IMR-90 (cell line): Measurements from ENCODE around the gene HLA-DOB. TPM values are rescaled to one million over a fixed set of nuclear protein-coding genes. Genes with fewer than 3 reads are reported as not detected.

Experiments
- MAZ ChIP-seq: IDR thresholded peaks from 2 replicates; pipeline ENCODE4 v1.6.1; 2012; ENCODE audit warnings: low read depth, mild to moderate bottlenecking, low read length, improper control_type of control experiment, moderate library complexity, borderline replicate concordance
- MXI1 ChIP-seq: IDR thresholded peaks from 2 replicates; pipeline ENCODE4 v1.6.1; 2012; ENCODE audit warnings: low read depth, mild to moderate bottlenecking, low read length, moderate library complexity, borderline replicate concordance
- SMC3 ChIP-seq: fragments of 150-350 bp; IDR thresholded peaks from 2 replicates; pipeline ENCODE4 v1.6.1; 2016; ENCODE audit warnings: low read depth, mild to moderate bottlenecking, antibody characterized with exemption, low read length, moderate library complexity
- polyA plus RNA-seq, 3 experiments: library from polyadenylated mRNA; depleted of rRNA; stranded (reverse); fragments of >200 nt; gene quantifications; 2 replicates each; pipeline ENCODE4 v1.2.3, GENCODE V29; 2012; ENCODE audit warnings: low replicate concordance in 1 of 3
- total RNA-seq: library from RNA; depleted of rRNA; stranded (reverse); fragments of >200 nt; gene quantifications from 2 replicates; pipeline ENCODE4 v1.2.3, GENCODE V29; 2012

Gene HLA-DOB
- total and polyA plus RNA-seq, 2 of the 4 experiments (the other 2 are of a cell fraction): 0.36 to 2.3 TPM

- TF ChIP-seq MXI1: no peak
- no peak for TF ChIP-seq MAZ
- no peak for TF ChIP-seq SMC3
These were observed 37.8 kb upstream of the HLA-DOB start (continued) for GRCh38 chr6:32854376-32855178.
